ENCODE measurements around the gene DBNDD1.

The DBNDD1 gene

GRCh38 chr16:89958068-89958467 lies 61.2 kb downstream of the DBNDD1 start:
- DNase-seq = no peak

GRCh38 chr16:89957216-89957785 lies 62.0 kb downstream of the DBNDD1 start:
- no peak for DNase-seq

- DNase-seq = no peak
Measured at GRCh38 chr16:89956505-89957215, 62.6 kb downstream of the DBNDD1 start.

GRCh38 chr16:89955001-89955685 lies 64.1 kb downstream of the DBNDD1 start:
- no peak for DNase-seq
